HG03469 (cell line): ENCODE results near the gene GRAMD2A.
"Not testable (repeated sequence)": the region's sequence is repeated elsewhere in the genome, so short reads cannot be mapped to it uniquely, and the experiment has no call there.

Source experiments
- ATAC-seq: cut with Tn5 transposase; IDR thresholded peaks from one replicate; pipeline ENCODE4 v1.9.1; 2021; ENCODE audit warnings: mild to moderate bottlenecking, moderate library complexity, moderate number of reproducible peaks; ENCODE audit not compliant: unreplicated experiment

Gene GRAMD2A

DNA sequence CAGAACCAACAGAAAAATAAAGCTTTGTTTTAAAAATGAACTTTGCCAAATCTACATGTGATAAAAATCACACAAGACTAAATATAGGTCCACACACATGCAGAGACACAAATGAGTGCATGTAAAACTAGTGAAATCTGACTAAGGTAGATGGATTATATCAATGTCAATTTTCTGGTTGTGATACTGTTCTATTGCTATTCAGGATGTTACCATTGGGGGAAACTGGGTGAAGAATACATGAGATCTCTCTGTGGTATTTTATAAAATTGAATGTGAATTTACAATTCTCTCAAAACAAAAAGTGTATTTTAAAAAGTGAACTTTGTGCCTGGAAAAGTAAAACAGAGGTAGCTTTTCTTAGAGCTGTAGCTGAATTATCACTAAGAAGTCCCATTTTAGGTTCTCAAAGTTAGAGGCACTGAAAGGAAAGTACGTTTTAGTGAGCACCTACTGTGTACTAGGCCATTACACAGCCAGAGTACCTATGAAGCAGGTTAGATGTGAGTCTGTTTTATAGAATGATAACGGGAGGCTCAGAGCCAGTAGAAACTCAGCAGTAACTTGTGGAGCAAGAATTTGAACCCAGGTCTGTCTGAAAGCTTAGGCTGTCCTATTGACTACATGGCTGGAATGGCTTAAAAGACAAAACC is 8.2 kb downstream of the GRAMD2A start:
- no peak for ATAC-seq

DNA sequence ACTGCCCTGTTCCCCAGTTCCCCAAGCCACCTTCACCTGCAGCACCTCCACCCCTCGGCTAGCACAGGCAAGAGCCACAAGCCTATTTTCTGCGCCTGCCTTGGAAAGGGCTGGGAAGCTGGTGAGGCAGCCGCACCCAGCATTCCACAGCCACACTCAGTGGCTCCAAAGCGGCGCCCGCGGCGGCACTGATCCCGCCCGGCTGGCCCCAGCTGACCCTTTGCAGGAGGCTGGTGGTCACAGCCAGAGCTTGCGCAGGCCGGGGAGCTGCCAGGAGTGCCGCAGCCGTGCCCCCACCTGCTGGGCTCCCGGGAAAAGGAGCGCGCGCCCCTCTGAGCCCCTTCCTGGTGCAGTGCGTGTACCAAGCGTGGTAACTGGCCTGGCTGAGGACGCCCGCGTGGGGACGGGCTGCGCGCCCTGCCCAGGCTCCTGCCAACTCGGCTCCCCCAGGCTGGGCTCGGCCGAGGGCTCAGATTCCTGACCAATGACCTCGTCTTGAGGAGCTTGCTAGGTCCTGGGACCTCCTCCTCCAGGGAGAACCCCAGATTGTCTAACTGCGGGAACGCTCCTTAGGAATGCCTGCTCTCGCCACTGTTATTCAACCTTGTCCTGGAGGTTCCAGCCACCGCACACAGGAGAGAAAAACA is 13.3 kb downstream of the GRAMD2A start:
- ATAC-seq: no peak

DNA sequence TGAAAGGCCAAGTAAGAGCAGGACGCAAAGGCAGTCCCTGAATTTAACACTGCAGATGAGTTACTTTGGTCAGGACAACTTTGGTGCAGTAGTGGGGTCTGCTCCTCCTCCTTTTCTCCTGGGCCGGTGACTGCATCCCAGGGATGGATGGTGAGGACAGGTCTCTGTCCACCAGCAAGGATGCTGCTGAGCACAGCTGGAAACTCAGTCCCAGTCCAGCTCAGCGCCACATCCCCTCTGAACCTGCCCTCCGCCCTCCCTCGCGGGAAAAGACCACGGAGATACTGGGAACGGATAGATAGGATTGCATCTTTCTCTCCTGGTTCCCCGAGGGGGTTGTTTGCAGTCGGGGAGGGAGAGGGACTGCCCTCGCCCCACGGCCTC is 13.8 kb downstream of the GRAMD2A start:
- no peak for ATAC-seq

DNA sequence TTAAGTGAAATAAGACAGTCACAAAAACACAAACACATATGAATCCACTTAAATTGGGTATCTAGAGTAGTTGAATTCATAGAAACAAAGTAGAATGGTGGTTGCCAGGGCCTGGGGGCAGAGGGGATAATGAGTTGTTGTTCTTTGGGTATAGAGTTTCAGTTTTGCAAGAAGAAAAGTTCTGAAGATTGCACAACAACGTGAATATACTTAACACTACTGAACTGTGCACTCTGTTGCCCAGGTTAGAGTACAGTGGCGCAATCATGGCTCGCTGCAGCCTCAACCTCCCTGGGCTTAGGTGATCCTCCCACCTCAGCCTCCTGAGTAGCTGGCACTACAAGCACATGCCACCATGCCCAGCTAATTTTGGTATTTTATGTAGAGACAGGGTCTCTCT is 14.9 kb downstream of the GRAMD2A start:
- ATAC-seq: no peak

DNA sequence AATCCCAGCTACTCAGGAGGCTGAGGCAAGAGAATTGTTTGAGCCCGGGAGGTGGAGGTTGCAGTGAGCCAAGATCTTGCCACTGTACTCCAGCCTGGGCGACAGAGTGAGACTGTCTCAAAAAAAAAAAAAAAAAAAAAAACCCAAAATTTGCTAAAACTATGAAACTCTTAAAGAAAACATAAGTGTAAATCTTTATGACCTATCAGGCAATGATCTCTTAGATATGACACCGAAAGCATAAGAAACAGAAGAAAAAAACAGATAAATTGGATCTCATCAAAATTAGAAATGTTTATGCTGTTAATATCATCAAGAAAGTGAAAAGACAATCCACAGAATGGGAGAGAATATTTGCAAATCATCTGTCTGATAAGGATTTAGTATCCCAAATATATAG is 15.3 kb downstream of the GRAMD2A start:
- no peak for ATAC-seq

DNA sequence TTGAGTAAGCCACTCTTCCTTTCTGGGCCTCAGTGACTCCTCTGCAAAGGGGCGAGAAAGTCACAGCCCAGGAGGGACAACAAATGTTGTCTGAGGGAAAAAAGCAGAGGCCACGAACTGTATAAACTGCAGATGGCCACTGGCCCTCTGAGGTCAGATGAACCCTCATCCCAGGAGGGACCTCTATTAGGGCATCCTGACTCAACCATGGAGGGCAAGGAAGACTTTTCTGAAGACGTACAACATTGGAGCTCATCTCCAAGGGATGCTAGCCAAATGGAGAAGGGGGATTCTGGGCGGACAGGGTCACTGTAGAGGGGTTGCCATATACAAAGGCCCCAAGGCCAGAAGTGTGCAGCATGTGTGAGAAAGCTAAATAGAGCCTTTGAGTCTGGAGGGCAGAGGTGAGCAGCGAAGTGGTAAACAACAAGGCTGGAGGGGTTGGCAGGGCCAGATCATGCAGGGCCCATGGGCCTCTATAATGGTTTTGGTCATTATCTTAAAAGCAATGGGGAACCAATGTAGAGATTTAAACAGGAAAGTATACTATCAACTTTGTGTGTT is 16.7 kb downstream of the GRAMD2A start:
- ATAC-seq: no peak

DNA sequence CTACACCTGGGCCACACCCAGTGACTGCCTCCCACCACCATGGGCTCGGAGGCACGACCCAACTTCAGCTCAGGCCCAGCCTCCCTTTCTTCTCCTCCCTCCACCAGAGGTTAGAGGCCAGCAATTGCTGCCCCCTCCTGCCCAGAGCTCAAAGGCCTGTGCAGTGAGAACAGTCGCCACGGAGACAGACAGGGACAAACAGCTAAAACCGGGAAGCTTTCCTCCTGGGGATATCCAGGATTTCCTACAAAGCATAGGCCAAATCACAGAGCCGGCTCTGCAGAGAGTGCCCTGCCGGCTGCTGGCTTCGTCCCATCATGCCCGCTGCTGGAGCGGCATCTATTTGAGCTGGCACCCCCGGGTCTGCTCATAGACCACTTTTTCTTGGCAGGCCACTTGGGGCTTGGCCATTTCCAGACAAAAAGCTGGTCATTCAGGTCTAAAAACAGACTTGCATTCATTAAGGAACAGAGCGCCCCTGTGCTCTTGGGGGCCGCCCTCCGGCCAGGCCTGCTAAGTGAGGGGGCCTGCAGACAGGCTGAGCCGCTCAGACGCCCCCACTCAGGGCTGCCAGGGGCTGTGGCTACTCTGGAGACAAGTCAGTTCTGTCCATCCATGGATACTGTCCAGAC is 17.5 kb downstream of the GRAMD2A start:
- no peak for ATAC-seq

DNA sequence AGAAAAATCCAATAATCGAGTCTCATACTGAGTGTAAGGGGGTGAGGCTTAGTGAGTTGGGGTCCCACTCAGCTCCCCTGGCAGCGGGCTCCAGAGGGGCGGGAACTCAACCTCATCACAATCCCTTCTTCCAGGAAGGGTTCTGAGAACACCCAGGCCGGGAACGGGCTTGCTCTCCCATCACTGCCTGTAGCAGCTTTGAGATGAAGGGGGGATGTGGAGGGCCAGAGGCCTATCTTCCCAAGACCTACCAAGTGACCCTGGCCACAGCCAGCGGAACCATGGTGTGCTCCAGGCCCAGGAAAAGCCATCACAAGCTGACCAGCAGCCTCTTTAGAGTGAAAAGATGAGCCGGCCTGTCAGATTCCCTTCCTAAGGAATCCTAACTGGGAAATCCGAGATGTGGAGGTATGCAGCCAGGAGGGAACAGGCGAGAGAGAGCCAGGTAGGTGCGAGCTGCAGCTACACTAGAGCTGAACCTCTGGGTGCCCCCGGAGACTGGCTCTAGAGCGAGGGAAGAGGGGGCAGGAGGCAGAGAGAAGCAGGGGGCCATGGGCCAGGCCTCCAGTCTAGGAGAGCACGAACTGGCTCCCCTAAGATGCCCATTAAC is 18.5 kb downstream of the GRAMD2A start:
- no peak for ATAC-seq

DNA sequence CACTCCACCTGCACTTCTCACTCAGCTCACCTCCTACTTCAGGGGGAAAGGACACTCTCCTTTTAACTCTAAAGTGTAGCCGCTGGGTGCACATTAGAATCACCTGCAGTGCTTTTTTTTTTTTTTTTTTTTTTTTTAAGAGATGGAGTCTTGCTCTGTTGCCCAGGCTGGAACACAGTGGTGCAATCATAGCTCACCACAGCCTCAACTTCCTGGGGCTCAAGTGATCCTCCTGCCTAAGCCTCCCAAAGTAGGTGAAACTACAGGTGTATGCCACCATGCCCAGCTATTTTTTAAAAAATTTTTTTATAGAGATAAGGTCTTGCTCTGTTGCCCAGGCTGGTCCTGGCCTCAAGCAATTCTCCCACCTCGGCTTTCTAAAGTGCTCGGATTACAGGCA is 20.8 kb downstream of the GRAMD2A start:
- no peak for ATAC-seq

DNA sequence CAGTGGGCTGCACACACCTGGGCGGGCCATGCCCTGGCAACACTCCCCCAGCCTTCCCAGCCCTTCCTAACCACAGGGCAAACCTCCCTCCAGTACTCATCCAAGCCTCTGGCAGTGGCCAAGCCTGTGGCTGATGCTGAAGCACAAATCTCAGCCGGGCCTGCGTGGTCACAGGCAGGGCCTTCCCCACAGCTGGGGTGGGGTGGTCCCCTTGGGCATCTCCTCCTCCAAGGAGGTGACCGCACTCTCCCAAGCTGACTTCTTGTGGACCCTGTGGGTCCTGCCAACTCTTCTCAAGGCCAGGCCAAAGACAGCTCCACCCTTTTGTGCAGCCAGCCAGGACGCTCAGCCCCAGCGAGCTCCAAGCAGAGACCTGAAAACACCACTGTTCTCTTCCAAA is 21.4 kb downstream of the GRAMD2A start:
- ATAC-seq: no peak

DNA sequence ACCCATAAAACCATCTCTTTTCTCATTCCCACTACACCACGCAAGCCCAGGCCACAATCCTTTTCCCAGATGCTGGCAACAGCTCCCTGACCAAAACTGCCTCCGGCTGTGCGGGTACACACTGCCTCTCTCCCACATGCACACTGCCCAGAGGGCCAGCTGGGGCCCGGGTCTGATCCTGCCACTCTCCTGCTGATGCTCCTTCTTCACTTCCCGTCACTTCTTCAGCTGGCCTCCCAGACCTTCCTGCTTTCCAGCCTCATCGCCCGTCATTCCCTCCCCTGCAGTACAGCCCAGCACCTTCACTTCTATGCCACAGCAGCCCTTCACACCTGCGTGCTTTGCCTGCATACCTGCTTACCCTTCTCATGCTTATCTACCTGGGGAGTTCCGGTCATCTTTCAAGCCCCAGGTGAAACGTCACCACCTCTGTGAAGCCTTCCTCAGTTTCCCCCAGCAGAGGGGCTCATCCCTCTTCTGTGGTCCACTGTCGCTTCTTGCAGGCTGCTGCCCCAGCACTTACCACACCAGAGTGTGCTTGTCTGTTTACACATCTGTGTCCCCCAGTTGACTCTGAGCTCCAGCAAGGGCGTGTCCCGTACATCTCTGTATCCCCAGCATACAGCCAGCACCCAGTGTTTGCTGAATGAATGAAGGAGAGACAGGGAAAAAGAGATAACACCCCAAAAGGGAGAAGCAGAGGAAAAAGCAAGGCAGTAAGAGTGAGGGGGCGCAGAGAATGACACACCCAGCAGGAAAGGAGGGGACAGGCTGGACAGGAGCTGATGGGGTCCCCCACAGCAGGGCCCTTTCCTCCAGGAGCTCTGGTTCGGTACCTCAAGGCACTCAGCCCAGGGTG is 22.2 kb downstream of the GRAMD2A start:
- ATAC-seq: no peak

DNA sequence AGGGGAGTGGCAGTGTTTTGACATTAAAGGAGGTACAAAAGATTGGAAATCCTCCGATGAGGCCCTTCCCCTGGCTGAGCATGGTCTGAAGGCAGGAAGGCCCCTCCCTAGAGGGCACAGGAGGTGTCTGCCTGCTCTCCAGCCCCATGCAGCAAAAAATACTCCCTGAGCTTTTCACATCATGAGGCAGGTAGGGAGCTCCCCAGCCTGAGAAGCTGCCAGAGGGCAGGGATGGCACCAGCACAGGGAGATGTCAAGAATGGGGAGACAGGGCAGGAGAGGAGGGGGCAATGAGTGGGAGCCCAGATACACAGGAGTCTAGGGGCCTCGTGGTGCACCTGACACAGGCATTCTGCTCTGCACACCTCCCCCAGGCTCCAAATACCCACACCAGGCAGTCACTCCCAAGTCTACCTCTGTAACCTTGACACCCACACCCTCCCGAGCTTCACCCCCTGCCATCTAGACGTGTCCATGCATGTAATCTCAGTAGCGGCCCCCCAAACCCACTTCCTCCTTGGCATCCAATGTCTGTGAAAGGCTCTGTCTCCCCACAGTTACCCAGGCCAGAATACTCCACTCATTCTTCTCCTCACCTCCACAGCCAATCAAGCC is 22.9 kb downstream of the GRAMD2A start:
- ATAC-seq: no peak

DNA sequence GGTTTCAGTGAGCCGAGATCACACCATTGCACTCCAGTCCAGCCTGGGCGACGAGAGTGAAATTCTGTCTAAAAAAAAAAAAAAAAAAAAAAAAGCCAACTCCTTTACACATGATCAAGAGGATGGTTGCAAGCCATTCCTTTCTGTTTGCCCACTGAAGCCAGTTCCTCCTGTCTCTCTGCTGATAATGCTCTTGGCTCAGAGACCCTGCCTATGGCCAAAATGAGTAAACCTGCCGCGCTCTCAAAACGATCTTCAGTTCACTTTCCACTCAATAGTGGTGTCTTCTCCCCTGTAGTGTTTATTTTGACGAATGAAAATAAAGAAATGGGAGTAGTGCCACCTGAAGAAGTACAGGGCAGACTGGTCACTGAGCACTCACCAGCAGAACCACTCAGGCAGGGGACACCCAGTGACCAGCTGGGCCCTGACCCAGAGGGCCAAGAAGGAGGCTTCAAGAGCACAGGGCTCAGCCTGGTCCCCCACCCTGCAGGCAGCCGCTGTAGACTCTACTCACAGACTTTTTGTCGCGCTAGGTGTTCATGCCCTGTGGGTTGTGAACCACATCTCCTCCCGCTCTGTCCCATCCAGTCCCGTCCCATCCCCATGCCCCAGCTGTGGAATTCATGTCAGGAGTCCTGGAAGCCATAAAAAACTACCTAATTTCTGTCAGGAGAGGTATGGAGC is 23.6 kb downstream of the GRAMD2A start:
- no peak for ATAC-seq

DNA sequence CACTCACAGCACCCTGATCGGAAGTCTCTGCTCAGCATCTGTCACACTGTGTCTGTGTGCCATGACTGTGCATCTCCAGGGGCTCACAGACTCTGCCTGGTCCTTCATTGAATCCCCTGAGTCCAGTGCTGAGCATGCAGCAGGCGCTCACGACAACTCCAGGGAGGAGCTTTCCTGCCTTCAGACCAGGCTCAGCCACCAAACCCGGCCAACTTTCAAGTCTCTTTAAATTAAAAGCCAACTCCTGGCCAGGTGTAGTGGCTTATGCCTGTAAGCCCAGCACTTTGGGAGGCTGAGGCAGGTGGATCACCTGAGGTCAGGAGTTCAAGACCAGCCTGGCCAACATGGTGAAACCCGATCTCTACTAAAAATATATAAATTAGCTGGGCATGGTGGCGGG is 24.2 kb downstream of the GRAMD2A start:
- no peak for ATAC-seq

DNA sequence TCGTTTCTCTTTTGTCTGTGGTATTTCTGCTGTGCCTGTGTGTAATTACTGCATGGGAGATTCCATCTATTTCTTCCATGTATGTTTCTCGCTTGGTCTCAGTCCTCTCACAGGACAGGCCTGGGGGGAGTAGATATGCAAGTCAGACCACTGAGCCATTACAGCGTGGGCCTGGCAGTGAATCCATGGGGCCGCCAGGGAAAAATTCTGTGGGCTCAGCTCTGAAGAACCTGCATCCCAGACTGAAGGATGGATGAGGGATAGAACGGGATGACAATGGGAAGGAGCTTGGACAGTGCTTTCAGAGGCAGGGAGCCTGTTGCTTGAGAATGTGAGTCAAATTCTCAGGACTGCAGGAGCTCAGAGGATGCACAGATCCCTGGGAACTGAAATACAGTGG is 24.8 kb downstream of the GRAMD2A start:
- ATAC-seq: no peak

DNA sequence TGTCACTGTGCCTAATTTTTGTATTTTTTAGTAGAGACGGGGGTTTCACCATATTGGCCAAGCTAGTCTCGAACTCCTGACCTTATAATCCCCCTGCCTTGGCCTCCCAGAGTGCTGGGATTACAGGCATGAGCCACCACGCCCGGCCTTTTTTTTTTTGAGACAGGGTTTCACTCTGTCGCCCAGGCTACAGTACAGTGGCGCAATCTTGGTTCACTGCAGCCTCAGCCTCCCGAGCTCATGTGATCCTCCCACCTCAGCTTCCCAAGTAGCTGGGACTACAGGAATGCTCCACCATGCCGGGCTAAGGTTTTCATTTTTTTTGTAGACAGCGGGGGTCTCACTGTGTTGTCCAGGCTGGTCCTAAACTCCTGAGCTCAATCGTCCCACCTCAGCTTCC is 25.6 kb downstream of the GRAMD2A start:
- ATAC-seq: not testable (repeated sequence)

DNA sequence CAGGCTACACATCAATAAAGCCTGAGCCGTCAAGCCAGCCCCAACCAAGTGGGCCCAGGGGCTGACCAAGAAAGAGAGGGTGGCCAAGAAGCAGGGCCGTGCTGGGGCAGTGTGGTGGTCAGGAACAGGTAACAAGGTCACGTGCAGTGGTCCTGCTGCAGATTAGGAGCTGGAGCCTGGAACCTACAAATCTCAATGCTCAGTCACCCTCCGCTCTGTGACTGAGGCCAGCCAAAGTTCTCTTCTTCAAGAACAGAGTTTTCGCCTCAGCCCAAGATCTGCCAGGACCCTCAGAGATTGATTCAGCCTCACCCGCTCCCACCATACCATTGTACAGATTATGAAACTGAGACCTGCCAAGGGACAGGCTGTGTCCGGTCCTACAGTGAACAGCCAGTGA is 26.9 kb downstream of the GRAMD2A start:
- ATAC-seq: no peak

DNA sequence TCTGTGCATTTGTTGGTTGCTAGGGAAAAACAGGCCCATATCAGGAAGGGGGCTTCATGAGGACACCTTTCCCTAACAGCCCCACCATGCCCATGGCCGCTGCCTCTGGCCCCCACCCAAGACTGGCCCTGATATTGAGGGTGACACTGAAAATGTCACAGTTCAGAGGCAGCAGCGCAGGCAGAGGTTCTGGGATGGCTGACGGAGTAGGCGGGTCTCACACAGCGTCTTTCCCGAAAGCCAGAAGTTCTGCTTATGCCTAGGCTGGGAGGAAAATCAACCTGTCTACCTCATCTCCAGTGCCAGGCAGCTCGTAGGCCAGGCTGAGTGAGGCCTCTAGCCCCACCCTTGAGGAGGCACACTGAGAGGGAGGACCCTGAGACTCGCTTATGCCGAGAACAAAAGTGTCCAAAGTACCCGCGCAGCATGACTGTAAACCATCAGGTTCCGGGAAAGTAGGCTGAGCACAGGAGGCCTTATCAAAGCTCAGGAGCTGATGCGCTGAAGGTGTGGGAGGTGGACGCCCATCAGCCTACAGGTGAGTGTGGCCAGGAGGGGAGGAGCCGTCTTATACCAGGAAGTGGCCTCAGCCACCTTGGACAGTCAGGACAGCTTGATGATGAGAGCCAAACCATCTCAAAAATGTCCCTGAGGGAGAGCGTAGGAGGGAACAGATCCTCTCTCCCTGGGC is 27.5 kb downstream of the GRAMD2A start:
- ATAC-seq: no peak

DNA sequence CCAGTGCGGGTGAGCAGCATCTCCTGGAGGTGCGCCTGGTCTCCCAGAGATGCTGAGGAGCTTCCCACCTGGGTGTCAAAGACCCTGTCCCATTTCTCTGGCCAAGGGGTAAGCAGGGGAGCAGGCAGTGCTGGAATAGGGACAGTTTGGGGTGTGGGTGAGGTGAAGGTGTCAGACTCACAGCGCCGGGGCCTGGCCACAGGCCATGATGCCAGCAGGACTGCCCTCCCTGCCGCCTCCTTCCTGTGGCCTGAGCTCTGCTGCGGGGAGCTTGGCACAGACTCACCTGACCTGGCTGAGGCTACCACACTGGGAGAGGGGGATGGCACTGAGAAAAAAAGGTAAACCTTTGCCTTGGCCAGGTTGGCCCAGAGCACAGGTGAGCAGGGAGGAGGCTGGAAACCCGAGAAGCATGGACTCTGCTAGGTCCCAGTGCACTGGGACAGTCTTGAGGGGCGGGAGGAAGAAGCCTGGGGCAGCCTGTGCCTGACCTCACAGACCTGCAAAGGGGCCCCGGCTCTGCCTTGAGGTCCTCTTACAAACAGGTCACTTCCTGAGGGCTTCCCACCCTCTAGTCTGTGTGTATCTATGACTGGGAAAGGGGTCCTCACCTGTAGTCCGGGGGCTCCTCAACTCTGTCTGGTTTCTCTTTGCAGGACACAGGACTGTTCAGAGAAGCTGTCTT is 28.2 kb downstream of the GRAMD2A start:
- ATAC-seq: no peak
